Mucosa of descending colon (tissue), 3 donors: ENCODE data around the gene SPRED2. TPM values are rescaled to one million over a fixed set of nuclear protein-coding genes. Genes with fewer than 3 reads are reported as not detected.
A peak's percentile ranks its signal among the peaks of the same experiment; 100 is the strongest.

Source experiments
- ATAC-seq: fragments of 200-7000 bp; cut with Tn5 transposase; one replicate; pipeline ENCODE4 v1.9.1; 2020; ENCODE audit warnings: mild to moderate bottlenecking, moderate library complexity
- DNase-seq, 3 donors: peaks; one replicate each; pipeline ENCODE4 v3.0.0-alpha.2; 2020
- H3K36me3 ChIP-seq: fragments of 200-600 bp; one replicate; pipeline ENCODE4 v1.8.0; 2021; ENCODE audit warnings: low read depth, mild to moderate bottlenecking
- H3K4me1 ChIP-seq: fragments of 200-600 bp; one replicate; pipeline ENCODE4 v1.8.0; 2021; ENCODE audit warnings: low read depth, mild to moderate bottlenecking
- H3K4me3 ChIP-seq: fragments of 200-600 bp; one replicate; pipeline ENCODE4 v1.8.0; 2021; ENCODE audit warnings: mild to moderate bottlenecking
- H3K9me3 ChIP-seq: fragments of 200-600 bp; one replicate; pipeline ENCODE4 v1.8.0; 2021; ENCODE audit warnings: mild to moderate bottlenecking
- intact Hi-C, 2 donors: fragments of 100-400 bp; cut with DNase I in 1 of 2; cut with micrococcal nuclease in 1 of 2; formaldehyde crosslinking; loops; one replicate each; pipeline versions ENCODE4 v1.11.0 to v1.11.1; 2022; cut with DNase I, micrococcal nuclease
- total RNA-seq, 3 donors: library from RNA; stranded (reverse); fragmentation: NEBNext Ultra II Directional in 2 of 3; extraction: Animal tissue kit (Norgen Biotek cat#: 25700) in 2 of 3; gene quantifications; one replicate each; pipeline versions ENCODE4 v1.2.1 to v1.2.4, GENCODE V29; 2021 to 2023
- TF ChIP-seq, protein P1 (sequence below): fragments of 200-600 bp; IDR thresholded peaks from one replicate; pipeline ENCODE4 v1.8.0; 2022; ENCODE audit warnings: antibody characterized with exemption, mild to moderate bottlenecking
- donor health status: DM: no; HTN: no; CAD: no; lungs with moderate emphysema.
- donor health status: DM: no; HTN: no; CAD: no.
- donor health status: DM: no; HTN: yes; CAD: no.

SPRED2 gene
- total RNA-seq, 3 donors from 2014 or later: 38.1 to 65.0 (median 43.4) TPM

DNA sequence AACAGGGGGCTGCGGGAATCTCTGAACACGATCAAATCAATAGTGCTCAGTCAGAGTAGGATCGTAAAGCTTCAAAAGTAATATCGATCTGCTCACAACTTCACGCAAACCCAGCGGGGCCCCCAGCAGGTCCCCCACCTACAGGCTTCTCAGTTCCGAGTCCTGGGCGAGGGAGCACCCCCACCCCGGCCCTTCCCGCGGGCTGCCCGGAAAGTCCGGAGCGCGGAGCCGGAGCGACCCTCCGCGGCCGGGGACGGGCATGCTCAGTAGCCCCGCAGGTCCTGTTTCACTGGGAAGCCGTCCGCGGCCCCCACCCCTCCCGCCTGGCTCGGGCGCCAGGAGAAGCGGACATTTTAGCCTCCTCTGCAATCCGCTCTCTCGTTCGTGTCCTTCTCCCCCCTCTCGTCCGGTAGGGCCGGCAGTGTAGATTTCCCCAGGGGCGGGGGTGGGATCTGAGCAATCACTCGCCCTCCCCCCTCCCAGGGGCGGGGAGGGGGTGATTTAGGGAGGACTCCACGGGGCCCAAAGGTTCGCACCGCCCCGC lies 3.3 kb upstream of the SPRED2 start:
- intact Hi-C loops: loop anchor here in 1 of 2 donors (10.0 kb wide), 1 partner anchor 51 kb away; no protein-coding TSS in a partner anchor

GRCh38 chr2:65434592-65435241 lies 2.3 kb upstream of the SPRED2 start:
- peaks cover 22% of the 10 kb centered on the region for H3K4me1 ChIP-seq
- TF ChIP-seq, protein P1, sequence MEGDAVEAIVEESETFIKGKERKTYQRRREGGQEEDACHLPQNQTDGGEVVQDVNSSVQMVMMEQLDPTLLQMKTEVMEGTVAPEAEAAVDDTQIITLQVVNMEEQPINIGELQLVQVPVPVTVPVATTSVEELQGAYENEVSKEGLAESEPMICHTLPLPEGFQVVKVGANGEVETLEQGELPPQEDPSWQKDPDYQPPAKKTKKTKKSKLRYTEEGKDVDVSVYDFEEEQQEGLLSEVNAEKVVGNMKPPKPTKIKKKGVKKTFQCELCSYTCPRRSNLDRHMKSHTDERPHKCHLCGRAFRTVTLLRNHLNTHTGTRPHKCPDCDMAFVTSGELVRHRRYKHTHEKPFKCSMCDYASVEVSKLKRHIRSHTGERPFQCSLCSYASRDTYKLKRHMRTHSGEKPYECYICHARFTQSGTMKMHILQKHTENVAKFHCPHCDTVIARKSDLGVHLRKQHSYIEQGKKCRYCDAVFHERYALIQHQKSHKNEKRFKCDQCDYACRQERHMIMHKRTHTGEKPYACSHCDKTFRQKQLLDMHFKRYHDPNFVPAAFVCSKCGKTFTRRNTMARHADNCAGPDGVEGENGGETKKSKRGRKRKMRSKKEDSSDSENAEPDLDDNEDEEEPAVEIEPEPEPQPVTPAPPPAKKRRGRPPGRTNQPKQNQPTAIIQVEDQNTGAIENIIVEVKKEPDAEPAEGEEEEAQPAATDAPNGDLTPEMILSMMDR: no peak
- no peak overlapping the region for H3K4me3 ChIP-seq
- H3K36me3 ChIP-seq: no peaks in the 10 kb centered on the region
- intact Hi-C loops: loop anchor here in 1 of 2 donors (5.0 to 10.0 kb wide), 2 partner anchors 50 to 118 kb away; no protein-coding TSS in a partner anchor
- ATAC-seq (no peak), DNase-seq (no peak)
- H3K9me3 ChIP-seq: no peaks in the 10 kb centered on the region

More for the DNA sequence above, 3.3 kb upstream of the SPRED2 start:
- Histone ChIP-seq H3K36me3 (no peaks in the 10 kb centered on the region), H3K4me3 (peak overlapping the region; percentile 40), H3K4me1 (peaks cover 15% of the 10 kb centered on the region), H3K9me3 (no peaks in the 10 kb centered on the region)
- TF ChIP-seq, protein P1: no peak
- ATAC-seq (peak; percentile 48), DNase-seq (peak; percentile 83 to 90 (median 86))

DNA sequence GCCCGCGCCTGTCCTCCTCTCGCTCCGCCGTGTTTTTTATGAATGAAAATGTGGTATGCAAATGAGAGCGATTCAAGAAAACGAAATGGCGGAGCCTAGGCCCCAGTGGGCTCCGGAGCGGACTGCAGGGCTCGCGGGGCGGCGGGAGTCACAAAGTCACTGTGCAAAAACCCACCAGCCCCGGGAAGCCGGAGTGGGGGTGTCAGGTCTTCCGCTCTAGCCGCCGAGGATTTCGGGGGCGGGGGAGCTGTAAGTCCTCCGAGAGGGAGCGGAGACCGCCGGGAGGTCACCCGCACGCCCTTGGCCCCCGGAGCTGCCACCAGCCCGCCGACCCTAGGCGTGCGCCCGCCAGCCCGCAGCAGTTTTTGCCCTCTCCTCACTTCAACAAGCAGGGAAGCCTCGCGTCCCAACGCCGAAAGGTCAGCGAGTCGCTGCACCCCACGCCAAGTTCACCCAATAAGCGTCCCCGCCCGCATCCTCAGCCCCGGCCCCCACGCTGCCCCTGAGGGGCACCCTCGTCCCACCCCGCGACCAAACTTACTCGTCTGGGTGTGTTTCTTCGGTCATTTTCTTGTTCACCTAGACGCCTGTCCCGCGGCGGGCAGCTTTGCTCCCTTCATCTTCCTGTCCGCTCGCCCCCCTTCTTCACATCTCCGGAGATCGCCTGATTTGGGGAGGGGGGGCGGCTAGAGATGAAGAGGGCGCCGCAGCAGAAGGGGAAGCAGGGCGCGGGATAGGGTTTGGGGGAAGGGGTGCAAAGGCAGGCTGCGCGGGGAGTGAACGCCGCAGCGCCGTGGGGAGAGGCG lies 775 bp downstream of the SPRED2 start:
- Histone ChIP-seq H3K9me3 (no peaks in the 10 kb centered on the region), H3K4me3 (peak overlapping the region; percentile 52), H3K36me3 (no peaks in the 10 kb centered on the region), H3K4me1 (peaks cover 19% of the 10 kb centered on the region)
- ATAC-seq: peak; percentile 3
- intact Hi-C loops: loop anchor here in 1 of 2 donors (5.0 to 10.0 kb wide), 2 partner anchors 47 to 121 kb away; no protein-coding TSS in a partner anchor
- TF ChIP-seq, protein P1: no peak
- DNase-seq: peak; percentile 59 to 73 (median 71)

GRCh38 chr2:65430603-65431420 lies 1.6 kb downstream of the SPRED2 start:
- H3K4me3 ChIP-seq: peak overlapping the region; percentile 52
- ATAC-seq: peak; percentile 60
- intact Hi-C loops: loop anchor here in 1 of 2 donors (5.0 to 10.0 kb wide), 2 partner anchors 46 to 121 kb away; no protein-coding TSS in a partner anchor
- DNase-seq: peak; percentile 78 to 83 (median 81)
- TF ChIP-seq, protein P1: no peak
- peaks cover 19% of the 10 kb centered on the region for H3K4me1 ChIP-seq
- no peaks in the 10 kb centered on the region for H3K36me3 ChIP-seq
- no peaks in the 10 kb centered on the region for H3K9me3 ChIP-seq
